ENCODE measurements around the gene BCAR1.
"Not testable (repeated sequence)": the region's sequence is repeated elsewhere in the genome, so short reads cannot be mapped to it uniquely, and the experiment has no call there.

BCAR1 gene

GRCh38 chr16:75238132-75238852 lies 13.1 kb downstream of the BCAR1 start:
- no peak for DNase-seq

GRCh38 chr16:75237398-75238131 lies 13.9 kb downstream of the BCAR1 start:
- DNase-seq: no peak

- no peak for DNase-seq
Measured at GRCh38 chr16:75236736-75237397, 14.6 kb downstream of the BCAR1 start.

- DNase-seq: no peak
Measured at GRCh38 chr16:75236232-75236631, 15.2 kb downstream of the BCAR1 start.

GRCh38 chr16:75235721-75236193 lies 15.7 kb downstream of the BCAR1 start:
- no peak for DNase-seq

GRCh38 chr16:75234856-75235696 lies 16.3 kb downstream of the BCAR1 start:
- DNase-seq: no peak

- DNase-seq: no peak
Measured at GRCh38 chr16:75233611-75233938, 17.8 kb downstream of the BCAR1 start.

- DNase-seq: no peak
Measured at GRCh38 chr16:75231570-75231969, 19.9 kb downstream of the BCAR1 start.

- no peak for DNase-seq
Measured at GRCh38 chr16:75230471-75231110, 20.8 kb downstream of the BCAR1 start.

- no peak for DNase-seq
Measured at GRCh38 chr16:75229172-75230031, 22.0 kb downstream of the BCAR1 start.

- no peak for DNase-seq
Measured at GRCh38 chr16:75228143-75228976, 23.1 kb downstream of the BCAR1 start.

- DNase-seq: no peak
Measured at GRCh38 chr16:75227361-75228142, 23.9 kb downstream of the BCAR1 start.

GRCh38 chr16:75226550-75227360 lies 24.7 kb downstream of the BCAR1 start:
- no peak for DNase-seq

GRCh38 chr16:75225678-75226515 lies 25.5 kb downstream of the BCAR1 start:
- DNase-seq: no peak

- DNase-seq: no peak
Measured at GRCh38 chr16:75225092-75225491, 26.3 kb downstream of the BCAR1 start.

GRCh38 chr16:75224306-75225082 lies 26.9 kb downstream of the BCAR1 start:
- DNase-seq: no peak

- DNase-seq: not testable (repeated sequence)
Measured at GRCh38 chr16:75223129-75223528, 28.3 kb downstream of the BCAR1 start.

All from NCI-H510A treated with DMSO at 0.1 percent for 48 hours (cell line).